Posterior vena cava (tissue), 2 donors: ENCODE measurements around the gene WDR86. TPM values are rescaled to one million over a fixed set of nuclear protein-coding genes. Genes with fewer than 3 reads are reported as not detected.

Experiments used
- DNase-seq: peaks from one replicate; pipeline ENCODE4 v3.0.0-alpha.2; 2020; ENCODE audit warnings: low spot score
- intact Hi-C, 2 donors: fragments of 100-400 bp; cut with DNase I; formaldehyde crosslinking; loops; one replicate each; pipeline versions ENCODE4 v1.14.1 to v1.14.2; 2022 to 2023
- total RNA-seq, 2 donors: library from RNA; stranded (reverse); fragmentation: NEBNext Ultra II Directional; extraction: Animal tissue kit (Norgen Biotek cat#: 25700); gene quantifications; one replicate each; pipeline ENCODE4 v1.2.1, GENCODE V29; 2021
- donor health status: DM: yes; HTN: yes; CAD: no.
- donor health status: DM: yes; HTN: yes; CAD: no.

The WDR86 gene
- total RNA-seq, 2 donors from 2014 or later: 4.1 to 6.2 TPM

DNA sequence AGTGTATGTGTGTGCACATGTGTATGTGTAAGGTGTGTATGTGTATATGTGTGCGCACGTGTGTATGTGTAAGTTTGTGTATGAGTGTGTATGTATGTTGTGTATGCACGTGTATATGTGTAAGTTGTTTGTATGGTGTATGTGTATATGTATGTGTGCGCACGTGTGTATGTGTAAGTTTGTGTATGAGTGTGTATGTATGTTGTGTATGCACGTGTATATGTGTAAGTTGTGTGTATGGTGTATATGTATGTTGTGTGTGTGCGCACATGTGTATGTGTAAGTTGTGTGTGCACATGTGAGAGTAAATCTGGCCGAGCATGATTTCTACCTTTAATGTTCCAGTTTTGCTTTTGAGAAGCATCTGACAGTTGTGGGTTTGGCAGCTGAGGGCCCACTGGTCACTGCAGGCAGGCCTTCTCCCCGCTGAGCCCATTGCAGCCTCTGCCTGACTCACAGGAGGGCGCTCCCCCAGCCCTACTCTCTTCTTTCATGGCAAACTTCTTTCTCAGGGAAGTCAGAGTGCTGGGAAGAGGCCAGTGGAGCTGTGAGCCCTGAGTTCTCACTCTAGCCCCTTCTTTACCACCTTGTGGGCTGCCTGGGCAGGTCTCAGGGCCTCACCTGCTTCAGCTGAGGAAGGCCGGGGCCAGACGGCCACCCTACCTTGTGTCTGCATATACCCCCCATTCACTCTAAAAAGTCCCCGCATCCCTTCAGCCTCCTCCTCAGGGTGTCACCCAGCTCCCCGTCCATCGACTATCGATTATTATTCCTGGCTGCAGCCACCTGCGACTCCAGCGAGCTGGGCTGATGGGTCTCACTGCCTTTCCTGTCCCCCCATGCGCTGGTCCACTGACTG is 11.2 kb downstream of the WDR86 start:
- intact Hi-C loops: no loop called here
- DNase-seq: no peak

DNA sequence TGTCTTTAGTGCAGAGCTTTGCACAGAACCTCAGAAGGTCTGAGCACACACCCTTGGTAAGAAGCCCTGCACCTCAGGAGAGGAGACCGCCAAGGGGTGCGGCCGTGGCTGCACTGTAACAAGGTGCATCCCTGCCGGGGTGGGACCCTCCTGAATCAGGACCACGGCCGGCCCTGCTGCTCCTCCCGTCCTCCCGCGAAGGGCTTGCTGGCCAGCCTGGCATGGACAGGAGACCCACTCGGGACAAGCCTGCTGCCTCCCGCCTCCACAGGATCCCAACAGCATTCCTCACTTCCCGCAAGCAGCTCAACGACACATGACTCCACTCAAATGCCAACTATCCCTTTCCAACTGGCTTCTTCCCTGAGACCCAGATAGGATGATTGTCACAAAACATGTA is 12.8 kb downstream of the WDR86 start:
- intact Hi-C loops: no loop called here
- DNase-seq: no peak

DNA sequence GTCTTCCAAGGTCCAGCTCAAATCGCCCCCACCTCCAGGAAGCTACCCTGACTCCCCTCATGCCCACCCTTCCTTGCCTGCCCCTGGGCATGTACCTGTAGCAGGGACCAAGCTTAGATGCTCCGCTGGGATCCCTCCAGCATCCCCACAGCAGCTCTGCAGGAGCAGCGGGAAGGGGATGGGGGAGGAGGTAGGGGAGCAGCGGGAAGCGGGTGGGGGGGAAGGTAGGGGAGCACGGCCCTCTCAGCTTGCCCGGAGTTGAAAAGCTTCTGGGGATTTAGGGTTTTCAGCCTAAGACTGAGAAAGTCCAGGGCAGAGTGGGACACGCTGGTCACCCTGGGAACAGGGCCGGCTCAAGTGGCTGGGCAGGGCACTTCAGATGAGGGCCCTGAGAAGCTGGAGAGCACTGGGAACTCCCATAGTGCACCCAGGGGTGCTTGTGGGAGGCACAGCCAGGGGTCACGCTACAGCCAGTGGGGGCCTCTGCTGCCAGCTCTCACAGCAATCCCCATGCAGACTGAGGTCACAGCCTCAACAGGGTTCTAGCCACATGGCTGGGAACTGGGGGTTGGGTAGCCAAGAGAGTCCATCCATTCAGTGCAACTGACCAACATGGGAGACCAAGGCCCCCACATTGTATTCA is 13.4 kb downstream of the WDR86 start:
- intact Hi-C loops: no loop called here
- DNase-seq: no peak

DNA sequence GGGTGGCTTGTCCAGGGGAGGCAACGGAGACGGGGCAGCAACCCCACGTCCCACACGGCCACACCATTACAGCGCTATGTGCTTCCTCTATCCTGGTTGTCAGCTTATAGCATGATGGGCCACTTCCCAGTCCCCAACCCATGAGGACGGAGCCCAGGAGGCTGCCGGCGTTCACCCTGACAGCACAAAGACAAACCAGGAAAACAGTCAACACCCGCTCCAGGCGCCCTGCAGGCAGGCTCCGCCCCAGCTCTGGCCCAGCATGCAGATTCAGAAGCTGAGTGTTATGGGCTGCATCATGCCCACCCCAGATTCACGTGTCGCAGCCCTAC is 14.8 kb downstream of the WDR86 start:
- no peak for DNase-seq
- intact Hi-C loops: no loop called here

GRCh38 chr7:151394076-151395035 is 15.5 kb downstream of the WDR86 start:
- no peak for DNase-seq
- intact Hi-C loops: no loop called here

DNA sequence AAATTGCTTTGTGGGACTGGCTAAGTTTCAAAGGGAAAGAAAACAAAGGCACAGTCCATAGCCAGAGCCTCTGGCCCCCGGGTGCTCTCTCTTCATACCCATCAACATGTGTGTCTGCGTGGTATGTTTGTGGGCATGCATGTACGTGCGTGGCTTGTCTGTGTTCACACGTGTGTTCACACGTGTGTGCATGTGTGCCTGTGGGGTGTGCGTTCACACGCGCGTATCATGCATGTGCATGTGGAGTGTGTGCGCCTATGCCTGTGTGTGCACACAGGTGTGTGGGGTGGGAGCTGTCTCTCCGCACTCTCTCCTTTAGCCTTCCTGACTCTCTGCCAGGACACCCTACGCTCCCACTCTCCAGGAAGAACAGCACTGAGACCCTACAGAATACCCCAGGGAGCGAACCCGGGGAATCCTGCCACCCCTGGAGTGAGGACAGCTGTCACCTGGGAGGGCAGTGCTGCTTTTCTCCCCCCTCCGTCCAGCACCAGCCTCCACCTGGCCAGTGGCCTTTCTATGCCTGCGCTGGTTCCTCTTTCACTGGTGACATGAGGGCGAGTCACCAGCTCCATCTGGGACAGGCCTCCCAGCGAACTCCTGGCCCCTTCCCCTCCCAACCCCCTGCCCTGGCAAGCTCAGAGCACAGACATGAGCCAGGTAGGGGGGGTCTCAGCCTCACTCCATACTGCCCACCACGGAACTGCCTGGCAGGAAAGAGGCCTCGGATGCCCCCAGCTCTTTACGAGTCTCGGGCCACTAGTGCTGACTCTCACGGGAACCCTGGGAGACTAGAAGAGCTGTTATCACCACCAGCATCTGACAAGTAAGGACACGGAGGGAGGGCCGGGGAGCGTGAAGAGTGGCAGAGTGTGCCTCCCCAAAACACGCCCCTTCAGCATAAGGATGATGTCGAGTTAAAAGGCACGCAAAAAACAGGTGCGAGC is 16.5 kb downstream of the WDR86 start:
- intact Hi-C loops: no loop called here
- DNase-seq: no peak

DNA sequence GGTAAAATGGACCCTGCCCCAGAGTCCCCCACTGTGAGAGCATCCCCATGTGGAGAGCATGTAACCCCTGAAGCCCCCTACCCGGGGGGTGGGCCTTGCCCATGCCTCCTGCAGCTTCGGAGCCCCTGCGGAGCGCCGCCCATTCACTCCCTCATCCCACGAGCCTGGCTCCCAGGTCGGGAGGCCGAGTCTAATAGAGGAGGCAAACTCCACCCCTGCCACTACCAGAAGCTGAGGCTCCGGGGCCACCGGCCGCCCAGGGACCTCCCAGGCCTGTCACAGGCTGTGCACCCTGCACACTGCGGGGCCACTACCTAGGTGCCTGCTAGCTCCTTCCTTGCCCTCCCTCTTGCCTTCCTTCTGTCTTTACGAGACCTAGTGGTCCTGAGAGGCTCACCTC is 17.4 kb downstream of the WDR86 start:
- intact Hi-C loops: no loop called here
- DNase-seq: no peak

DNA sequence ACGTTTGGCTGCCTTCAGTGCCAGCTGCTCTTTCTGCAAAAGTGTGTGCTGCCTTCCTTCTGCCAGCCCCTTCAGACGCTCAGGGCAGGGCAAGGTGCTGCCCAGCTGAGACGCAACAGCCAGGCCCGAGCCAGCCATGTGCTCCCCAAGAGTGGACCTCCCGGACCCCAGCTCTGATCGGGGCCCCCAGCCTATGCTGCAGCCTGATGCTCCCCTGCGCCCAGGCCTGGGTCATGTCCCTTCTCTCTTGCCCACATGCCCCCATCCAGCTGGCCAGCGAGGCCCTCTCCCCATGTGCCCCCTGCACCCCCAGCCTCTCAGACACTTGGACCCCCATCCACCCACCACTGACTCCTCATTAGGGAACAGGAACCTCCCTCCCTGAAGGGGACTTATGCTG is 17.8 kb downstream of the WDR86 start:
- DNase-seq: no peak

GRCh38 chr7:151391358-151391730 is 18.5 kb downstream of the WDR86 start:
- intact Hi-C loops: no loop called here
- no peak for DNase-seq

More for the DNA sequence above, 17.8 kb downstream of the WDR86 start:
- intact Hi-C loops: no loop called here

DNA sequence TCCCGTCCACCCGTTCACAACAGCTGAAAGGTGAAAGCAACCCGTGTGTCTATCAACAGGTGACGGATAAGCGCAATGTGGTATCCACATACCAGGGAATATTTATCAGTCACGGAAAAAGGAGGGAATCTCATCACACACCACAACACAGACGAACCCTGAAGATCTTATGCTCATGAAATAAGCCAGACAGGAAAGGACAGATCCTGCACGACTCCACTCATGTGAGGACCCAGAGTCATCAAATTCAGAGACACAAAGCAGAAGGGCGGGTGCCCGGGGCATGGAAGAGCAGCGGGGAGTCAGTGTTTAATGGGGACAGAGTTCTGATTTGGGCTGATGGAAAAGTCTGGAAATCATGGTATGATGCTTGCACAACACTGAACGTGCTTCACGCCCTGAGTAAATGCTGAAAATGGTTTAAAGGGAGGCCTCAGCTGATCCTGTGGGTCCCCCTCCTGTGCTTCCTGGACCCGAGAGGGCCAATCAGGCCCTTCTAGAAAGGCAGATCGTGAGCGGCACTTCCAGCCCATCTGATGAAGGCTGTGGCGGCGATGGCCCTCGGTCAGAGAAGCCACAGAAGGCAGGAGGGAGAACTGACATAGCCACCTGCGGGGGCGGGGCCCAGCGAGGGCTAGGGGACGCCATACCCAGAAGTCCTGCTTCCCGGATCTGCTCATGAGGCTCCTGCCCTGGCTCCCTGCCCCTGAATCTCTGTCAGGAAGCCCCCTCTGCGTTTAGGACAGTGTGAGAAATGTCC is 19.1 kb downstream of the WDR86 start:
- DNase-seq: no peak
- intact Hi-C loops: no loop called here

GRCh38 chr7:151389768-151390597 is 19.9 kb downstream of the WDR86 start:
- intact Hi-C loops: loop anchor here in 1 of 2 donors (10.0 kb wide), 1 partner anchor 815 kb away; no protein-coding TSS in a partner anchor
- DNase-seq: no peak

DNA sequence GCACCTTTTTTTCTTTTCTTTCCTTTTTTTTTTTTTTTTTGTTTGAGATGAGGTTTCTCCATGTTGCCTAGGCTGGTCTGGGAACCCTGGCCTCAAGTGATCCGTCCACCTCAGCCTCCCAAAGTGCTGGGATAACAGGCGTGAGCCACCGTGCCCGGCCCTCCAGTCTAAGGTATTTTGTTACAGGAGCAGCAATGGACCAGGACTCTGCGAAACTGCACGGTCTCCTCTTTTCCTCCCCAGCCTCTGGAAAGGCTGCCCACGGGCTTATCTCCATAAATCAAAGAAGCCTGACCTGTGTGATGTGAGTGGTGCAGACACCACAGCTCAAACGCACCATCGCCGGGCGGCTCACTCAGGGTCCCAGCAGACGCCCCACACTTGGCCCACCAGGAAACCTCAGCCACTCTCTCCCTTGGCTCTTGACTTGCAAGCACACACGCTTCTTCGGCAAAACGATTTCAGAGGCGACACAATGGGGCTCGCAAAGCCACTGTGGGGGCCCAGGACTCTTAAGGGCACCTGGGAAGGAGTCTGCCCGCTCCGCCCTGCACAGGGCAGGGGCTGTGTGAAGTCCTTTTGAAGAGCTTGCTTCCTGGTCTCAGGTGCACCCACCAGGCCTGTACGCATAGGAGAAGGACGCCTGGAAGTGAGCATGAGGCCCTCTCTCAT is 20.6 kb downstream of the WDR86 start:
- DNase-seq: no peak
- intact Hi-C loops: loop anchor here in 1 of 2 donors (10.0 kb wide), 1 partner anchor 814 kb away; no protein-coding TSS in a partner anchor

DNA sequence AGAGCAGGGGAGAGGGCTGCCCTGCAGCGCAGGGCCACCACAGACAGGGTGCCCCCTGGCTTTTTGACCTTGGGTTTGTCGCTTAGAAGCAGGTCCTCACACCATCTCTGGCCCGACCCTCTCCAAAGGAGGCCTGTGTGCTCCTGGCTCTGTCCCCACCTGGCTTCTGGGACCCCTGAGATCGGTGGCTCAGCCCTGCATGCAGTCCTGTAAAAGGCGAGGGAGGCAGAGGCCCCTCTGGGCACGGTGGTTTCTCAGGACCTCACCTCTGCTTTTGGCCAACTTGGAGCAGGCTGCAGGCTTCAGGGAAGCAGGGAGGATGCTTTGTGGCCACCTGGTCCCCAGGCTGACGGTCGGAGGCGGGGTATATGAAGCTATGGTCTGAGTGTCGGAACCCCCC is 21.4 kb downstream of the WDR86 start:
- intact Hi-C loops: loop anchor here in 1 of 2 donors (10.0 kb wide), 1 partner anchor 814 kb away; no protein-coding TSS in a partner anchor
- no peak for DNase-seq

DNA sequence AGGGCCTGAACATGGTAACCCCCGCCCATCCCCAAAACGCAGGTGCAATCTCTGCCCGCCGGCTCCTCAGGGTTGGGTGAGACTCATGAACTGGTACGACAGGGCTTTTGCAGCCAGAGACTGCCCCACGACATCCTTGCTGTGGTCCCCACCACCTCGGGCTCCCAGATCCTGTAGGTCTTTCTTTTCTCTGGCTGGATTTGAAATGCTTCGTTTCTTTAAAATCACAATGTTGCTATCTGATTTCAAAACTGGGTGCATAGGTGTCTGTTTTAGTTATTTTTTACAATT is 21.9 kb downstream of the WDR86 start:
- DNase-seq: no peak
- intact Hi-C loops: loop anchor here in 1 of 2 donors (10.0 kb wide), 1 partner anchor 813 kb away; no protein-coding TSS in a partner anchor

DNA sequence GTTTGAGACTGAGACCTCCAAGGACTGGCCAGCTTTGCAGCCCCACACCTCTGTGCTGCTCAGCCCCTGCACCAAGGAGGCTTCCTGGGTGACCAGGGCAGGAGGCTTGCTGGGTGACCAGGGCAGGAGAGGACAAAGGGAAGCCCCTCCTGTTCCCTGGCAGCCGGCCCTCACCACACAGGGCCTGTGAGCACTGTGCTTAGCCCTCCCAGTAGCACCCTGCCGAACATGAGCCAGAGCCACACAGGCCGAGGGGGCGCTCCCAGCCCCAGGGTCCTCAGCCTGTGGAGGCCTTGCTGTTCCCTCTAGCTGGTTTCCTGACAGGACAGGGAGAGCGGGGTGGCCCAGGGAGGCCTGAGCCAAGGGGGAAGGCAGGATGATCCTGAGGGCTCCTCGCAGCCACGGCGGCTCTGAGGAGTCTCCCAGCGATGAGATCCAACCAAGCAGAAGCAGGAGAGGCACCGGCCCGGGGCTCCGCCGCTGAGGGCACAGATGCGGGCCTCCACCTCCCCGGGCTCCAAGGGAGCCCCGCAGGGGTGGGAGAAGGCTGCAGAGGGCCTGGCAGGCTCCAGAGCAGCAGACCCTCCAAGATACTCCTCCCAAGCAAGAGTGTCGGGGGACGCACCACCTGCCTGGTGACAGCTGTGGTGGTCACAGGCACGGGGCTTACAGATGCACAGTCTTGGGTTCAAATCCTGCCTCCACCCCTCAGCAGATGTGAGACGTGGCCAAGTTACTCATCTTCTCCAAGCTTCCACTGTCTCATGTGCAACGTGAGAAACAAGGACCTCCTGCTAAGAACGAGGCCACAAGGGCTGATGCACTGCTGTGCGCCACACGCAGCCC is 22.5 kb downstream of the WDR86 start:
- no peak for DNase-seq
- intact Hi-C loops: loop anchor here in 1 of 2 donors (10.0 kb wide), 1 partner anchor 813 kb away; no protein-coding TSS in a partner anchor
